A549 (cell line): Measurements from ENCODE around the gene DOCK1. TPM values are rescaled to one million over a fixed set of nuclear protein-coding genes. Genes with fewer than 3 reads are reported as not detected.
"Not testable (repeated sequence)": the region's sequence is repeated elsewhere in the genome, so short reads cannot be mapped to it uniquely, and the experiment has no call there.

Experiments used
- ATAC-seq, 2 experiments: fragments of 200-7000 bp in 1 of 2; fragments of >200 bp in 1 of 2; cut with Nextera tagmentation in 1 of 2; cut with Tn5 transposase in 1 of 2; 3 replicates each; pipeline versions ENCODE4 v1.8.0 to v1.9.1; 2018 to 2020; ENCODE audit warnings: mild to moderate bottlenecking in 1 of 2, moderate library complexity in 1 of 2
- CTCF ChIA-PET: fragments of 300-600 bp; sonication (Branson Sonifier 250); formaldehyde crosslinking; extraction: SDS; loops from one replicate; lab custom pipeline; 2021; ENCODE audit warnings: antibody characterized with exemption, inconsistent platforms; lab: Yijun Ruan, JAX
- POLR2A ChIA-PET: fragments of 350-600 bp; formaldehyde crosslinking; extraction: SDS; loops from one replicate; lab custom pipeline; 2021; ENCODE audit warnings: antibody characterized with exemption, inconsistent platforms; lab: Yijun Ruan, JAX
- DNase-seq, 2 experiments: peaks; one replicate each; pipeline versions ENCODE4 v3.0.0 to v3.0.0-alpha.2; 2011 to 2016; ENCODE audit warnings: low read depth in 1 of 2, low spot score in 1 of 2
- FAIRE-seq: peaks from 2 replicates; lab custom pipeline; 2011; peaks lifted over from hg19 to GRCh38; lab: Jason Lieb, UNC
- H3K27ac ChIP-seq, 2 experiments: fragments of >200 bp; sonication (Bioruptor Twin); formaldehyde crosslinking; 3 replicates each; pipeline ENCODE4 v1.5.1; 2016 to 2017
- H3K4me1 ChIP-seq: fragments of >200 bp; sonication (Bioruptor Twin); formaldehyde crosslinking; 3 replicates; pipeline ENCODE4 v1.6.1; 2016
- H3K4me2 ChIP-seq: fragments of >200 bp; sonication (Bioruptor Twin); formaldehyde crosslinking; 3 replicates; pipeline ENCODE4 v1.6.1; 2016
- H3K4me3 ChIP-seq: fragments of >200 bp; sonication (Bioruptor Twin); formaldehyde crosslinking; 3 replicates; pipeline ENCODE4 v1.5.1; 2016
- H3K9me3 ChIP-seq: fragments of >200 bp; sonication (Bioruptor Twin); formaldehyde crosslinking; 3 replicates; pipeline ENCODE4 v1.6.1; 2016
- BCL3 ChIP-seq: fragments of >200 bp; sonication (Bioruptor Twin); formaldehyde crosslinking; IDR thresholded peaks from 3 replicates; pipeline ENCODE4 v1.6.1; 2016
- CBX8 ChIP-seq: fragments of 200-600 bp; sonication (generic); IDR thresholded peaks from 2 replicates; pipeline ENCODE4 v1.6.1; 2016
- CHD2 ChIP-seq: fragments of 150-350 bp; IDR thresholded peaks from 2 replicates; pipeline ENCODE4 v1.6.1; 2014; ENCODE audit warnings: low read length; ENCODE audit not compliant: partially characterized antibody
- CHD4 ChIP-seq: fragments of 200-600 bp; sonication (generic); IDR thresholded peaks from 2 replicates; pipeline ENCODE4 v1.6.1; 2016; ENCODE audit warnings: antibody characterized with exemption, mild to moderate bottlenecking, borderline replicate concordance
- CTCF ChIP-seq: fragments of >200 bp; sonication (Bioruptor Twin); formaldehyde crosslinking; IDR thresholded peaks from 3 replicates; pipeline ENCODE4 v1.5.1; 2016
- E2F6 ChIP-seq: IDR thresholded peaks from 2 replicates; pipeline ENCODE4 v1.6.1; 2012; ENCODE audit warnings: low read depth, borderline replicate concordance
- ESRRA ChIP-seq: fragments of 150-350 bp; IDR thresholded peaks from 2 replicates; pipeline ENCODE4 v1.6.1; 2014; ENCODE audit warnings: mild to moderate bottlenecking, low read length, borderline replicate concordance
- FOSB ChIP-seq: fragments of 250-450 bp; sonication (Bioruptor Pico); IDR thresholded peaks from 2 replicates; pipeline ENCODE4 v1.5.0; 2020; ENCODE audit warnings: mild to moderate bottlenecking, moderate library complexity
- FOSL2 ChIP-seq, 2 experiments: fragments of 450-650 bp in 1 of 2; fragments of >200 bp in 1 of 2; sonication (Bioruptor Twin) in 1 of 2; formaldehyde crosslinking; IDR thresholded peaks; 2 replicates each; pipeline versions ENCODE4 v1.5.0 to v1.6.1; 2016 to 2020; ENCODE audit warnings: mild to moderate bottlenecking in 1 of 2, moderate library complexity in 1 of 2
- FOXS1 ChIP-seq: fragments of 250-450 bp; sonication (Bioruptor Pico); IDR thresholded peaks from 2 replicates; pipeline ENCODE4 v1.5.0; 2020; ENCODE audit warnings: mild to moderate bottlenecking, moderate library complexity
- HES2 ChIP-seq: fragments of >200 bp; sonication (Bioruptor Twin); formaldehyde crosslinking; IDR thresholded peaks from 2 replicates; pipeline ENCODE4 v1.6.1; 2016
- KDM5A ChIP-seq: fragments of 200-600 bp; sonication (generic); IDR thresholded peaks from 2 replicates; pipeline ENCODE4 v1.6.1; 2016; ENCODE audit warnings: antibody characterized with exemption, mild to moderate bottlenecking
- NPAS2 ChIP-seq: fragments of 250-450 bp; sonication (Bioruptor Pico); IDR thresholded peaks from 2 replicates; pipeline ENCODE4 v1.8.0; 2022; ENCODE audit warnings: mild to moderate bottlenecking, moderate library complexity, borderline replicate concordance
- PBX3 ChIP-seq: IDR thresholded peaks from 2 replicates; pipeline ENCODE4 v1.6.1; 2012
- RCOR1 ChIP-seq: fragments of 150-350 bp; IDR thresholded peaks from 2 replicates; pipeline ENCODE4 v1.6.1; 2014; ENCODE audit warnings: antibody characterized with exemption, low read length, low read depth
- RNF2 ChIP-seq: fragments of 200-600 bp; sonication (generic); IDR thresholded peaks from 2 replicates; pipeline ENCODE4 v1.6.1; 2016; ENCODE audit warnings: low read depth, mild to moderate bottlenecking, antibody characterized with exemption, moderate library complexity, borderline replicate concordance
- ZFP36 ChIP-seq: fragments of 450-650 bp; IDR thresholded peaks from 2 replicates; pipeline ENCODE4 v1.6.1; 2014; ENCODE audit warnings: borderline replicate concordance; ENCODE audit not compliant: partially characterized antibody
- ZSCAN20 ChIP-seq: fragments of 250-450 bp; sonication (Bioruptor Pico); IDR thresholded peaks from 2 replicates; pipeline ENCODE4 v1.8.0; 2022; ENCODE audit warnings: mild to moderate bottlenecking, moderate library complexity
- WGBS: methylation state at CpG from one replicate; pipeline ENCODE4 v1.1.6; 2017; ENCODE audit errors: missing lambda C conversion rate; 5-methylcytosine and 5-hydroxymethylcytosine counted together
- polyA plus RNA-seq, 4 experiments: library from polyadenylated mRNA; depleted of rRNA in 3 of 4; stranded (reverse); fragments of >200 nt; fragmentation: RNase III in 1 of 4; extraction: RNeasy Plus Mini Kit Qiagen cat#74134 plus additional on column Dnase treatment in 1 of 4; gene quantifications; 2 replicates in 3 of 4; 3 replicates in 1 of 4; pipeline ENCODE4 v1.2.3, GENCODE V29; 2011 to 2017

The DOCK1 gene
- polyA plus RNA-seq, 2 of the 4 experiments (the other 2 are of a cell fraction): 22.6 to 28.2 TPM

GRCh38 chr10:127298381-127298780 lies 393.2 kb downstream of the DOCK1 start:
- POLR2A ChIA-PET: no interaction called here
- 85% methylated on average over 4 of the region's 4 CpGs for WGBS

GRCh38 chr10:127299192-127299591 lies 394.0 kb downstream of the DOCK1 start:
- ATAC-seq, H3K9me3 ChIP-seq, H3K4me1 ChIP-seq, H3K4me2 ChIP-seq, H3K4me3 ChIP-seq, DNase-seq, CTCF ChIA-PET, POLR2A ChIA-PET, FAIRE-seq, H3K27ac ChIP-seq: not testable (repeated sequence)
- 91% methylated on average over 11 of the region's 11 CpGs for WGBS

More at GRCh38 chr10:127298381-127298780, 393.2 kb downstream of the DOCK1 start:
- no peak for DNase-seq
- no peak for TF ChIP-seq ZFP36
- TF ChIP-seq FOXS1 (CRISPR knock-in tag): no peak
- no peak for TF ChIP-seq NPAS2
- no peak for TF ChIP-seq CTCF
- no peak for TF ChIP-seq CBX8
- TF ChIP-seq HES2: no peak
- TF ChIP-seq KDM5A: no peak
- no peak for TF ChIP-seq RCOR1
- TF ChIP-seq CHD2: no peak
- no peak for TF ChIP-seq FOSB (CRISPR knock-in tag)
- TF ChIP-seq FOSL2 (IDR thresholded peaks at IDR 0.05): no peak
- TF ChIP-seq FOSL2 (CRISPR knock-in tag; IDR thresholded peaks at IDR 0.05): no peak
- TF ChIP-seq E2F6: no peak
- no peak for TF ChIP-seq BCL3
- TF ChIP-seq ESRRA: no peak
- no peak for TF ChIP-seq RNF2
- no peak for TF ChIP-seq ZSCAN20 (CRISPR knock-in tag)
- no peak for TF ChIP-seq CHD4
- no peak for TF ChIP-seq PBX3
- CTCF ChIA-PET: no interaction called here
- Histone ChIP-seq H3K4me1 (no peaks in the 10 kb centered on the region), H3K27ac (no peak overlapping the region), H3K4me2 (no peak overlapping the region), H3K4me3 (no peak overlapping the region), H3K9me3 (no peaks in the 10 kb centered on the region)
- no peak for ATAC-seq
- FAIRE-seq: no peak
